GM18507 (cell line): ENCODE data around the gene MSMB.

Experiments
- DNase-seq: peaks from one replicate; pipeline ENCODE4 v3.0.0; 2011; ENCODE audit warnings: low read depth; ENCODE audit not compliant: insufficient read length; ENCODE audit errors: extremely low spot score
- FAIRE-seq: peaks from 2 replicates; lab custom pipeline; 2011; peaks lifted over from hg19 to GRCh38; lab: Jason Lieb, UNC

Gene MSMB

GRCh38 chr10:46037107-46037825, 8.8 kb downstream of the MSMB start:
- no peak for DNase-seq
- FAIRE-seq = no peak

- FAIRE-seq (no peak), DNase-seq (no peak)
Measured at GRCh38 chr10:46035923-46036849, 9.9 kb downstream of the MSMB start.

- DNase-seq (no peak), FAIRE-seq (no peak)
Measured at GRCh38 chr10:46033602-46034011, 12.5 kb downstream of the MSMB start.

- FAIRE-seq (no peak), DNase-seq (no peak)
Measured at GRCh38 chr10:46031648-46032532, 14.2 kb downstream of the MSMB start.

- no peak for FAIRE-seq
Measured at GRCh38 chr10:46030091-46030937, 15.8 kb downstream of the MSMB start, which contains the start of gene NCOA4. Gene NCOA4 (minus strand): TSS chr10:46030623. CDS start chr10:46016680, 13,943 bp downstream.

GRCh38 chr10:46029461-46030030, 16.5 kb downstream of the MSMB start:
- no peak for FAIRE-seq
- DNase-seq = no peak

More at GRCh38 chr10:46030091-46030937, 15.8 kb downstream of the MSMB start, which contains the start of gene NCOA4:
- DNase-seq = peak; percentile 99

GRCh38 chr10:46028584-46029460, 17.2 kb downstream of the MSMB start:
- FAIRE-seq = no peak
- no peak for DNase-seq

- no peak for FAIRE-seq
- DNase-seq = no peak
Measured at GRCh38 chr10:46026106-46026505, 20.0 kb downstream of the MSMB start.

GRCh38 chr10:46025406-46025805, 20.7 kb downstream of the MSMB start:
- FAIRE-seq (no peak), DNase-seq (no peak)

- DNase-seq (no peak), FAIRE-seq (no peak)
Measured at GRCh38 chr10:46024948-46025347, 21.1 kb downstream of the MSMB start.

- FAIRE-seq (no peak), DNase-seq (peak; percentile 53)
Measured at GRCh38 chr10:46022978-46023702, 22.9 kb downstream of the MSMB start.

GRCh38 chr10:46020344-46020657, 25.8 kb downstream of the MSMB start:
- FAIRE-seq = no peak
- DNase-seq = no peak

- DNase-seq = no peak
- FAIRE-seq = no peak
Measured at GRCh38 chr10:46019569-46020343, 26.3 kb downstream of the MSMB start.

GRCh38 chr10:46019177-46019528, 26.9 kb downstream of the MSMB start:
- no peak for FAIRE-seq
- DNase-seq = no peak

- FAIRE-seq = no peak
- DNase-seq = no peak
Measured at GRCh38 chr10:46018453-46019176, 27.5 kb downstream of the MSMB start.

- no peak for FAIRE-seq
Measured at GRCh38 chr10:46017733-46018132, 28.3 kb downstream of the MSMB start.

More at GRCh38 chr10:46017733-46018132, 28.3 kb downstream of the MSMB start:
- no peak for DNase-seq
